ENCODE data around the gene ID2.

Gene ID2

GRCh38 chr2:8661235-8661634 lies 20.6 kb upstream of the ID2 start:
- no peak for TF ChIP-seq CTCF (IDR thresholded peaks at IDR 0.05; ENCODE audit: extremely low read depth, missing control alignments)

GRCh38 chr2:8661736-8662135 lies 20.1 kb upstream of the ID2 start:
- TF ChIP-seq CTCF (IDR thresholded peaks at IDR 0.05; ENCODE audit: extremely low read depth, missing control alignments), result no peak

More at GRCh38 chr2:8661235-8661634, 20.6 kb upstream of the ID2 start:
- DNase-seq (ENCODE audit: low spot score), result no peak

GRCh38 chr2:8662239-8662879 lies 19.5 kb upstream of the ID2 start:
- no peak for TF ChIP-seq CTCF (IDR thresholded peaks at IDR 0.05; ENCODE audit: extremely low read depth, missing control alignments)
- no peak for DNase-seq (ENCODE audit: low spot score)

More at GRCh38 chr2:8661736-8662135, 20.1 kb upstream of the ID2 start:
- no peak for DNase-seq (ENCODE audit: low spot score)

DNA sequence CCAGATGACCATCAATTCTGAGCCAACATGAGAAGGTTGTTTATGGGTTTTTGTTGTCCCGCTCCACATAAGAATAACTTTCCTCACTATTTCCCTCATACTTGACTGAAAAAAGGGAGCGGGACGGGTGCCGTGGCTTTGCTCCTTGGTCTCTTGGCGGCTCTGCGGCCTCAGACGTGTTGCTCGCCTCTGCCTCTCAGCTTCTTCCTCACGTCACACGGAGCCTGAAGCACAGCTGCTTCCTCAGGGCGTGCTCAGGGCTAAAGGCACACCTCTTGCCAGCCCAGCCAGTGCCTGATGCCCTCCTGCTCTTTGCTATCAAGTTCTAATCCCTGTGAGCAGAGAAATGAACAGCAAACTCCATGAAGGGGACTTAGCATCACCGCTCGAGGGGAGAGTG lies 17.9 kb upstream of the ID2 start:
- TF ChIP-seq CTCF (IDR thresholded peaks at IDR 0.05; ENCODE audit: extremely low read depth, missing control alignments), result no peak
- DNase-seq (ENCODE audit: low spot score), result no peak

GRCh38 chr2:8666581-8666980 lies 15.3 kb upstream of the ID2 start:
- no peak for TF ChIP-seq CTCF (IDR thresholded peaks at IDR 0.05; ENCODE audit: extremely low read depth, missing control alignments)
- no peak for DNase-seq (ENCODE audit: low spot score)

DNA sequence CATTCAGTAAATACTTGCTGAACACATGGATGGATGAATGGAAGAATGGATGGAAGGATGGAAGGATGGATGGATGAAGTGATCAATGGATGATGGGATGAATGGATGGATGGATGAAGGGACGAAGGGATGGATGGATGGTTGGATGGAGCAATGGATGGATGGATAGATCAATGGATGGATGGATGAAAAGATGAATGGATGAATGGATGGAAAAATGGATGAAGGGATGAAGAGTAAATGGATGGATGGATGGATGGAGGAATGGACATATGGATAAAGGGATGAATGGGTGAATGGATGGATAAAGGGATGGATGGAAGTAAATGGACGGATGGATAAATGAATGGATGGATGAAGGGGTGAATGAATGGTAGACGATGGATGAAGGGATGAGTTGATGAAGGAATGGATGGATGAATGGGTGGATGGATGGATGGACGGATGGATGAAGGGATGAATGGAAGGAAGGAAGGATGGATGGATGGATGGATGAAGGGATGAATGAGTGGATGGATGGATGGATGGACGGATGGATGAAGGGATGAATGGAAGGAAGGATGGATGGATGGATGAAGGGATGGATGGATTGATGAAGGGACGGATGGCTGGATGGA lies 13.9 kb upstream of the ID2 start:
- no peak for DNase-seq (ENCODE audit: low spot score)

More for the DNA sequence above, 13.9 kb upstream of the ID2 start:
- TF ChIP-seq CTCF (IDR thresholded peaks at IDR 0.05; ENCODE audit: extremely low read depth, missing control alignments), result no peak

Measured in GM20000 (cell line).